ENCODE results near the gene NOXO1. TPM values are rescaled to one million over a fixed set of nuclear protein-coding genes. Genes with fewer than 3 reads are reported as not detected.

The NOXO1 gene
- total and polyA plus RNA-seq, 12 donors: 0.28 to 3.3 (median 0.53) TPM; not detected in 7

- peaks cover 7 to 14% of the 10 kb centered on the region in 2 donors for H3K4me1 ChIP-seq (replicated peaks in 1 of 2)
- H3K27me3 ChIP-seq: peaks cover 25% of the 10 kb centered on the region
- no peak for TF ChIP-seq CTCF (IDR thresholded peaks at IDR 0.05)
- TF ChIP-seq POLR2A (IDR thresholded peaks at IDR 0.05): no peak
- no peak for DNase-seq
- 86 to 95% (median 91%) methylated on average over 4 to 8 of the region's 8 CpGs for WGBS, 4 donors
- intact Hi-C loops (cut with DNase I): no loop called here
- H3K4me3 ChIP-seq: no peak overlapping the region
- peaks cover 0 to 47% of the 10 kb centered on the region in 2 donors for H3K36me3 ChIP-seq (replicated peaks in 1 of 2)
- H3K27ac ChIP-seq: no peak overlapping the region
- H3K9me3 ChIP-seq (replicated peaks in 1 of 3): no peaks in the 10 kb centered on the region
These were observed 5.1 kb downstream of the NOXO1 start for GRCh38 chr16:1976216-1976520.

GRCh38 chr16:1975432-1976215, 5.6 kb downstream of the NOXO1 start:
- WGBS, 4 donors: 91 to 95% (median 91%) methylated on average over 22 to 33 of the region's 33 CpGs
- TF ChIP-seq CTCF (IDR thresholded peaks at IDR 0.05) (no peak), POLR2A (IDR thresholded peaks at IDR 0.05) (no peak)
- no peak overlapping the region for H3K4me3 ChIP-seq
- intact Hi-C loops (cut with DNase I): no loop called here
- peaks cover 20% of the 10 kb centered on the region for H3K27me3 ChIP-seq
- H3K36me3 ChIP-seq (replicated peaks in 1 of 2): peaks cover 0 to 47% of the 10 kb centered on the region in 2 donors
- no peak overlapping the region for H3K27ac ChIP-seq
- peaks cover 7 to 20% of the 10 kb centered on the region in 2 donors for H3K4me1 ChIP-seq (replicated peaks in 1 of 2)
- DNase-seq: no peak
- no peaks in the 10 kb centered on the region for H3K9me3 ChIP-seq (replicated peaks in 1 of 3)

- peaks cover 0 to 47% of the 10 kb centered on the region in 2 donors for H3K36me3 ChIP-seq (replicated peaks in 1 of 2)
- intact Hi-C loops (cut with DNase I): no loop called here
- peaks cover 7 to 21% of the 10 kb centered on the region in 2 donors for H3K4me1 ChIP-seq (replicated peaks in 1 of 2)
- H3K27ac ChIP-seq: no peak overlapping the region
- H3K27me3 ChIP-seq: peaks cover 8% of the 10 kb centered on the region
- no peaks in the 10 kb centered on the region for H3K9me3 ChIP-seq (replicated peaks in 1 of 3)
- no peak for TF ChIP-seq CTCF (IDR thresholded peaks at IDR 0.05)
- no peak for DNase-seq
- no peak overlapping the region for H3K4me3 ChIP-seq
- WGBS, 4 donors: 89 to 94% (median 93%) methylated on average over 24 to 42 of the region's 42 CpGs
These were observed 6.9 kb downstream of the NOXO1 start for GRCh38 chr16:1974157-1975070.

GRCh38 chr16:1973461-1974156, 7.7 kb downstream of the NOXO1 start:
- no peak for DNase-seq
- WGBS, 4 donors: 84 to 94% (median 89%) methylated on average over 12 to 16 of the region's 16 CpGs
- H3K36me3 ChIP-seq (replicated peaks in 1 of 2): peaks cover 0 to 46% of the 10 kb centered on the region in 2 donors
- H3K9me3 ChIP-seq (replicated peaks in 1 of 3): no peaks in the 10 kb centered on the region
- TF ChIP-seq POLR2A (IDR thresholded peaks at IDR 0.05) (no peak), CTCF (IDR thresholded peaks at IDR 0.05) (no peak)
- H3K27me3 ChIP-seq: no peaks in the 10 kb centered on the region
- H3K27ac ChIP-seq: no peak overlapping the region
- H3K4me3 ChIP-seq: no peak overlapping the region
- H3K4me1 ChIP-seq (replicated peaks in 1 of 2): peaks cover 7 to 21% of the 10 kb centered on the region in 2 donors
- intact Hi-C loops (cut with DNase I): no loop called here

All from adrenal gland (tissue), 12 donors.